AG09309 (cell line): Measurements from ENCODE around the gene PPAN.

Source experiments
- DNase-seq: peaks from one replicate; pipeline ENCODE4 v3.0.0-alpha.2; 2010; ENCODE audit warnings: low read depth
- H3K4me3 ChIP-seq: 2 replicates; pipeline ENCODE4 v1.5.1; 2011; ENCODE audit warnings: mild to moderate bottlenecking, low read depth, low read length, moderate library complexity; ENCODE audit not compliant: control insufficient read depth
- CTCF ChIP-seq: IDR thresholded peaks from 2 replicates; pipeline ENCODE4 v1.5.1; 2011; ENCODE audit warnings: mild to moderate bottlenecking, low read depth, low read length, inconsistent platforms; ENCODE audit not compliant: insufficient read depth, control insufficient read depth; ENCODE audit errors: missing control alignments

Gene PPAN

GRCh38 chr19:10113592-10113963 lies 7.4 kb downstream of the PPAN start:
- DNase-seq, result no peak
- no peak for TF ChIP-seq CTCF
- no peak overlapping the region for H3K4me3 ChIP-seq

- no peak overlapping the region for H3K4me3 ChIP-seq
- DNase-seq, result no peak
- no peak for TF ChIP-seq CTCF
Measured at GRCh38 chr19:10113964-10114650, 7.9 kb downstream of the PPAN start.

- no peak for DNase-seq
- H3K4me3 ChIP-seq, result no peak overlapping the region
- TF ChIP-seq CTCF, result no peak
Measured at GRCh38 chr19:10114651-10115391, 8.7 kb downstream of the PPAN start.

GRCh38 chr19:10115392-10116084 lies 9.4 kb downstream of the PPAN start:
- DNase-seq, result no peak
- H3K4me3 ChIP-seq, result no peak overlapping the region
- no peak for TF ChIP-seq CTCF

GRCh38 chr19:10116085-10116865 lies 10.1 kb downstream of the PPAN start:
- no peak for TF ChIP-seq CTCF
- H3K4me3 ChIP-seq, result no peak overlapping the region
- no peak for DNase-seq

- no peak overlapping the region for H3K4me3 ChIP-seq
- TF ChIP-seq CTCF, result no peak
- no peak for DNase-seq
Measured at GRCh38 chr19:10116866-10117616, 10.9 kb downstream of the PPAN start.
